Kidney (tissue), 14 donors: Measurements from ENCODE around the gene GRPEL2. TPM values are rescaled to one million over a fixed set of nuclear protein-coding genes. Genes with fewer than 3 reads are reported as not detected.

Experiments
- DNase-seq, 5 donors: peaks; one replicate each; pipeline ENCODE4 v3.0.0-alpha.2; 2013 to 2020
- FAIRE-seq: peaks from 2 replicates; lab custom pipeline; 2012; peaks lifted over from hg19 to GRCh38; lab: Jason Lieb, UNC
- H3K27ac ChIP-seq, 2 donors: one replicate each; pipeline ENCODE4 v1.7.0; 2013; ENCODE audit warnings: low read depth in 2 of 2, low read length in 2 of 2, inconsistent platforms in 1 of 2
- H3K27me3 ChIP-seq: one replicate; pipeline ENCODE4 v1.7.1; 2013; ENCODE audit warnings: low read length, inconsistent platforms; ENCODE audit not compliant: control insufficient read depth, insufficient read depth
- H3K36me3 ChIP-seq, 3 donors: one replicate each; pipeline versions ENCODE4 v1.7.0 to v1.7.1; 2013; ENCODE audit warnings: low read length in 3 of 3, control low read depth in 1 of 3, inconsistent platforms in 1 of 3; ENCODE audit not compliant: insufficient read depth in 3 of 3, control insufficient read depth in 2 of 3
- H3K4me1 ChIP-seq, 3 donors: one replicate each; pipeline versions ENCODE4 v1.7.0 to v1.7.1; 2013; ENCODE audit warnings: low read length in 3 of 3, inconsistent platforms in 1 of 3, low read depth in 1 of 3; ENCODE audit not compliant: control insufficient read depth in 2 of 3, insufficient read depth in 2 of 3
- H3K4me3 ChIP-seq, 3 donors: one replicate each; pipeline versions ENCODE4 v1.7.0 to v1.8.1; 2013; ENCODE audit warnings: low read length in 3 of 3, control low read depth in 1 of 3, inconsistent platforms in 1 of 3
- H3K9ac ChIP-seq, 3 donors: one replicate each; pipeline versions ENCODE4 v1.7.0 to v1.7.1; 2013; ENCODE audit warnings: low read length in 3 of 3, control low read depth in 1 of 3, inconsistent platforms in 1 of 3
- H3K9me3 ChIP-seq, 3 donors: one replicate each; pipeline versions ENCODE4 v1.7.0 to v1.7.1; 2013; ENCODE audit warnings: low read length in 3 of 3, control low read depth in 1 of 3, inconsistent platforms in 1 of 3; ENCODE audit not compliant: control insufficient read depth in 2 of 3, insufficient read depth in 1 of 3
- intact Hi-C: fragments of 100-400 bp; cut with DNase I; formaldehyde crosslinking; loops from one replicate; pipeline ENCODE4 v1.11.1; 2022
- polyA plus RNA-seq: library from polyadenylated mRNA; stranded (reverse); fragments of 350-450 nt; fragmentation: Illumina TruSeq; extraction: RNeasy Lipid Tissue Mini Kit (QIAGEN cat#74804); gene quantifications from one replicate; pipeline ENCODE4 v1.2.3, GENCODE V29; 2014; ENCODE audit warnings: low read depth, low replicate concordance; ENCODE audit not compliant: insufficient read depth
- total RNA-seq: library from RNA; stranded (reverse); fragmentation: NEBNext Ultra II Directional; extraction: Animal tissue kit (Norgen Biotek cat#: 25700); gene quantifications from one replicate; pipeline ENCODE4 v1.2.1, GENCODE V29; 2021
- TF ChIP-seq, protein P1 (sequence below): IDR thresholded peaks from 3 replicates; pipeline ENCODE4 v1.5.1; 2012; ENCODE audit warnings: mild to moderate bottlenecking, moderate library complexity, borderline replicate concordance; ENCODE audit not compliant: insufficient read depth; ENCODE audit errors: extremely low read depth
- donor health status: control.
- donor health status: control.
- donor health status: control.
- donor health status: control.
- donor health status: control.
- donor health status: DM: yes; HTN: yes; CAD: no.
- donor health status: Normal renal cell carcinoma (clear cell type).

The GRPEL2 gene
- total and polyA plus RNA-seq, 2 donors from 2014 or later = 7.6 to 16.9 TPM

DNA sequence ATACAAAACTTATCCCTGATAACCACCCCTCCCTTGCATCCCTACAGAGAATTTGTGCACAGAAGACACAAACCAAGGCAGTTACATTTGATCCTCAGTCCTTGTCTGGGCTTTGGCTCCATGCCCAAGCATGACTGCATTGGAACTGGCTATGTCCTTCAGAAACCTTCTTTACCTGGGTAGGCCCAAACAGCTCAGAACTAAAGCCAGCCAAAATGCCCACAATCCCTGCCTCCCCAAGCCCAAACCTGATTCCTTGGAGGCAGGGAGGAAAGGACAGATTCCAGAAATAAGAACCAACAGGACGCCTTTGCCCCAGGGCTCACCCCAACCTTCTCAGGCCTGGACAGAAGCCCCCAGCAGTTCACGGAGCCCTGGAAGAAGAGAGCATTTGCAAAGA, 25.6 kb downstream of the GRPEL2 start:
- Histone ChIP-seq H3K9me3 (no peaks in the 10 kb centered on the region), H3K9ac (no peak overlapping the region), H3K27me3 (no peaks in the 10 kb centered on the region), H3K4me1 (peaks cover 0 to 10% (median 0%) of the 10 kb centered on the region in 3 donors), H3K36me3 (no peaks in the 10 kb centered on the region), H3K4me3 (no peak overlapping the region), H3K27ac (no peak overlapping the region)
- TF ChIP-seq, protein P1, sequence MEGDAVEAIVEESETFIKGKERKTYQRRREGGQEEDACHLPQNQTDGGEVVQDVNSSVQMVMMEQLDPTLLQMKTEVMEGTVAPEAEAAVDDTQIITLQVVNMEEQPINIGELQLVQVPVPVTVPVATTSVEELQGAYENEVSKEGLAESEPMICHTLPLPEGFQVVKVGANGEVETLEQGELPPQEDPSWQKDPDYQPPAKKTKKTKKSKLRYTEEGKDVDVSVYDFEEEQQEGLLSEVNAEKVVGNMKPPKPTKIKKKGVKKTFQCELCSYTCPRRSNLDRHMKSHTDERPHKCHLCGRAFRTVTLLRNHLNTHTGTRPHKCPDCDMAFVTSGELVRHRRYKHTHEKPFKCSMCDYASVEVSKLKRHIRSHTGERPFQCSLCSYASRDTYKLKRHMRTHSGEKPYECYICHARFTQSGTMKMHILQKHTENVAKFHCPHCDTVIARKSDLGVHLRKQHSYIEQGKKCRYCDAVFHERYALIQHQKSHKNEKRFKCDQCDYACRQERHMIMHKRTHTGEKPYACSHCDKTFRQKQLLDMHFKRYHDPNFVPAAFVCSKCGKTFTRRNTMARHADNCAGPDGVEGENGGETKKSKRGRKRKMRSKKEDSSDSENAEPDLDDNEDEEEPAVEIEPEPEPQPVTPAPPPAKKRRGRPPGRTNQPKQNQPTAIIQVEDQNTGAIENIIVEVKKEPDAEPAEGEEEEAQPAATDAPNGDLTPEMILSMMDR = no peak
- FAIRE-seq = no peak
- DNase-seq = no peak
- intact Hi-C loops = loop anchor here (10.0 kb wide), 1 partner anchor 64 kb away; no protein-coding TSS in a partner anchor

DNA sequence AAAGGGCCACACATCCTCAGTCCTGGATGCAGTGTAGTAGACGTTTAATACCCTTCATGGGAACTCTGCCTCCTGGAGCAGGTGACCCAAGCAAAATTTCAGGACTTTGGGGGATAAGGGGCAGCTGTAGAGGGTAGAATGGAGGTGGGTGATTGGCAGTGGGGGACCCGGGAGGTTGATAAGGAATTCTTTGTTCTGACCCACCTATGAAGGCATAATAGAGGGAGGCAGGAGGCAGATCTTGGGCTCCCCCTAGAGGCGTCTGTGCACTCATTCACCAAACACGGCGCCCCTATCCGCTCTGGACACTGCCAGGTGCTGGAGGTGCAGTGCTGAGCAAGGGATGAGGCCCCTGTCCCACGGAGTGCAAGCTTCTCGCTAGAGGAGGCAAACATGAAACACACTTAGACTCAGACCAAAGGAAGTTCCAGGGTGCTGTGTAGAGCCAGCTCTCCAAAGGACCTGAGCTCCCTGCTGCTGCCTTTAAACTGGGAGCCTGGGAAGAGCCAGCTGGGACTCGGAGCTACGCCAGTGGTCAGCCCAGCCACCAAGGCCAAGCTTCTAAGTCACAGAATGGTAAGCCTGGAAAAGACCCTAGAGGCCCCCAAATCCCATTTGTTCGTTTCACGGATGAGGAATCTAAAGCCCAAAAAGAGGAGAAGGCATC, 26.1 kb downstream of the GRPEL2 start:
- FAIRE-seq (no peak), DNase-seq (peak in 4 of 5 donors; percentile 64 to 76 (median 67))
- no peaks in the 10 kb centered on the region for H3K36me3 ChIP-seq
- peaks cover 0 to 10% (median 0%) of the 10 kb centered on the region in 3 donors for H3K4me1 ChIP-seq
- TF ChIP-seq, protein P1 = peak; percentile 76
- H3K9ac ChIP-seq = no peak overlapping the region
- H3K9me3 ChIP-seq = no peaks in the 10 kb centered on the region
- H3K27me3 ChIP-seq = no peaks in the 10 kb centered on the region
- H3K27ac ChIP-seq = no peak overlapping the region
- intact Hi-C loops = loop anchor here (10.0 kb wide), 1 partner anchor 63 kb away; no protein-coding TSS in a partner anchor
- no peak overlapping the region for H3K4me3 ChIP-seq

DNA sequence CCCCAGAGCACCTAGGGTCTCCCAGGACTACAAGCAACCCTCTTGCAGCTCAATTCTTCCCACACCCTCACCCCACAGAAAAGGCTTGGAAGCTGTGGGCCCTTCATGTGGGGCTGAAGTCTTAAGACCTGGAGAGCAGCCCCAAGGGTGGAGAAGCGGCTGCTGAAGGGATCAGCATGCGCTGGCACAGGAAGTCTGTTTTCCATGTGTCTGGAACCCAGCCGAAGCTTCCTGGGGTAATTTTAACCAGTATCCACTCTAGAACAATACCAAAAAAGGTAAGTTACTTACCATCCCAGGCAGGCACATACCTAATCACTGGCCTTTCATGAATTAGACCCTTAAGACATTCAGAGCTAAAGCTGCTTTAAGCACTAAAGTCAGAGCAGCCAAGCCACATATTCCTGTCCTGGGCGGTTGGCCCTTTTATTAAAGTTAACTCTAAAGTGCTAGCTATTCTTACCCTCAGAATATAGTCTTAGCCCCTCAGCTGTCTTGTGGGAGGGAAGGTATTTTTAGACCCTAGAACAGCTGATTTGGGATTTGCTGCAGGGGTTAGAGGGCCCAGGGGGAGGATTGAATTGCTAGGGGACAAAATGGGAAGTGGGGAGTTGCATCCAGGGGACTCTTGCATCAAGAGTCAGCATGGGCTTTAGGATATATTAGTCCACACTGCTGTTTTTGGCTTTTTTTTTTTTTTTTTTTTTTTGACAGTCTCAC, 26.9 kb downstream of the GRPEL2 start:
- no peak for FAIRE-seq
- TF ChIP-seq, protein P1 = no peak
- Histone ChIP-seq H3K27ac (no peak overlapping the region), H3K4me3 (no peak overlapping the region), H3K4me1 (peaks cover 0 to 9% (median 0%) of the 10 kb centered on the region in 3 donors), H3K9ac (no peak overlapping the region), H3K27me3 (no peaks in the 10 kb centered on the region), H3K9me3 (no peaks in the 10 kb centered on the region), H3K36me3 (no peaks in the 10 kb centered on the region)
- intact Hi-C loops = loop anchor here (10.0 kb wide), 1 partner anchor 63 kb away; no protein-coding TSS in a partner anchor
- no peak for DNase-seq
